Neural crest cell (in vitro differentiated cells): ENCODE data around the gene SRPX. TPM values are rescaled to one million over a fixed set of nuclear protein-coding genes. Genes with fewer than 3 reads are reported as not detected.

Experiments used
- DNase-seq: peaks from one replicate; pipeline ENCODE4 v3.0.0; 2021; ENCODE audit warnings: low read depth, mixed read lengths, low spot score
- H3K27ac Mint-ChIP-seq: one replicate; pipeline ENCODE4 v1.8.0; 2021; ENCODE audit warnings: mild to moderate bottlenecking, mixed read lengths; ENCODE audit not compliant: unreplicated experiment
- H3K27me3 Mint-ChIP-seq: 2 replicates; pipeline ENCODE4 v1.8.0; 2021; ENCODE audit warnings: low read depth, mild to moderate bottlenecking, mixed read lengths
- H3K36me3 Mint-ChIP-seq: 2 replicates; pipeline ENCODE4 v1.8.0; 2021; ENCODE audit warnings: low read depth, mild to moderate bottlenecking, mixed read lengths
- H3K4me1 Mint-ChIP-seq: 2 replicates; pipeline ENCODE4 v1.8.0; 2021; ENCODE audit warnings: mixed read lengths
- H3K4me3 Mint-ChIP-seq: one replicate; pipeline ENCODE4 v1.8.0; 2021; ENCODE audit warnings: mild to moderate bottlenecking, mixed read lengths
- H3K9me3 Mint-ChIP-seq: 2 replicates; pipeline ENCODE4 v1.8.0; 2021; ENCODE audit warnings: mixed read lengths
- CTCF ChIP-seq: fragments of 200-600 bp; sonication (generic); conservative IDR thresholded peaks from 2 replicates; pipeline ENCODE4 v1.5.0; 2021; ENCODE audit warnings: antibody characterized with exemption, mild to moderate bottlenecking
- total RNA-seq: library from RNA; stranded (reverse); gene quantifications from 2 replicates; pipeline ENCODE4 v1.2.1, GENCODE V29; 2021

The SRPX gene
- total RNA-seq, 1 donor from 2014 or later = 3.7 TPM

DNA sequence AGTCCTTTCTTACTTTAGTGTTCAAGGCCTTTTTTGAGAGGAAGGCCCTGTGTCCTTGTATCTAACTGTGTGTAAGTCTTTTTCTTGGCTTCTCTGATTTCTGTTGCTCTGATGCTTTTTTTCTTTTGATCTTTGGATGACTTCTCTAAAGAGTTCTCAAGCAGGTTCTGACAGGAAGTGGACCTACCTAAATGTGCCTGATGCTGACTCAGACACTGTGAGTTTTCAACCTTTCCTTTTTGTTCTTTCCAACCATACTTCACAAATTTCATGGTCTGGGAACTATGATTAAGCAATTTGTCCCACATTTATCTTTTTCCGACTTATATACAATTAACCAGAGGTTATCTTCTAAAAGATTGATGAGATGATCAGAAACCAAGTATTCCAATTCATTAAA lies 117.8 kb downstream of the SRPX start:
- TF ChIP-seq CTCF = no peak
- no peaks in the 10 kb centered on the region for H3K27me3 Mint-ChIP-seq
- H3K9me3 Mint-ChIP-seq = peaks cover 3% of the 10 kb centered on the region
- H3K36me3 Mint-ChIP-seq = no peaks in the 10 kb centered on the region
- no peak overlapping the region for H3K27ac Mint-ChIP-seq
- DNase-seq = no peak
- no peaks in the 10 kb centered on the region for H3K4me1 Mint-ChIP-seq
- no peak overlapping the region for H3K4me3 Mint-ChIP-seq

DNA sequence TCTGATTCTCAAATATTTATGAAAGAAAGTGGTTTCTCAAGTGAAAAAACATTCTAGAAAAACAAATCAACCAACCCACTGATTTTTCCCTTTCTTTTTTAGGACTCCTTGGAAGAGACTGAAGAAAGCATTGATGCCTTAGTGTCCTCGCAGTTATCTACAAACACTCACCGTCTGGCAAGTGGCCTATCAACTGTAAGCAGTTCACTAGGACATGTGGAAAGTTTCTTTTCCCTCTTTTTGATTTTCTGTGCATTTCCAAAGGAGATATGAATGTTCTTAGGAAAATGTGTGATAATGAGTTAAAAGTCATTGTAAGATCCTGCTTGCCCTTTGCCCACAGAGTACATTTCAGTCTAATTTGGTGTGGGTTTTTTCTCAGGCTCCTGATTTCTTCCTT lies 118.4 kb downstream of the SRPX start:
- H3K9me3 Mint-ChIP-seq = peaks cover 3% of the 10 kb centered on the region
- no peak for DNase-seq
- no peak overlapping the region for H3K4me3 Mint-ChIP-seq
- no peaks in the 10 kb centered on the region for H3K4me1 Mint-ChIP-seq
- H3K27me3 Mint-ChIP-seq = no peaks in the 10 kb centered on the region
- no peak for TF ChIP-seq CTCF
- H3K27ac Mint-ChIP-seq = no peak overlapping the region
- H3K36me3 Mint-ChIP-seq = no peaks in the 10 kb centered on the region

DNA sequence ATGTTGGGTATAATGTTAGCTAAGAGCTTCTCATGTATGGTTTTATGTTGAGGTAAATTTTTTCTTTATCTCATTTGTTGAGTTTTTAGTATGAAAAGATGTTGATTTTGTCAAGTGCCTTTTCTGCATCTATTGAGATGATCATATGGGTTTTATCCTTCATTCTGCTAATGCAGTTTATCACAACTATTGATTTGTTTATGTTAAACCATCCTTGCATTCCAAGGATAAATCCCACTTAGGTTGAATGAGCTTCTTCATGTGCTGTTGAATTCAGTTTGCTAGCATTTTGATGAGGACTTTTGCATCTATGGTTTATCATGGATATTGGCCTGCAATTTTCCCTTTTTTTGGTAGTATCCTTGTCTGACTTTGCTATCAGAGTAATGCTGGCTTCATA lies 121.0 kb downstream of the SRPX start:
- Mint-ChIP-seq H3K4me3 (no peak overlapping the region), H3K4me1 (no peaks in the 10 kb centered on the region)

More for the DNA sequence above, 121.0 kb downstream of the SRPX start:
- TF ChIP-seq CTCF = no peak
- no peaks in the 10 kb centered on the region for H3K36me3 Mint-ChIP-seq
- no peak overlapping the region for H3K27ac Mint-ChIP-seq
- no peaks in the 10 kb centered on the region for H3K9me3 Mint-ChIP-seq
- no peaks in the 10 kb centered on the region for H3K27me3 Mint-ChIP-seq
- no peak for DNase-seq

Other genes with a start within 250 kb of the SRPX start
- gene SYTL5, start 214.3 kb downstream of the SRPX start, total RNA-seq = 0.05 TPM in 1 of 2 replicates, not detected in the other
- gene RPGR, start 106.6 kb upstream of the SRPX start, total RNA-seq = 9.1 and 9.2 TPM in 2 replicates
- gene OTC, start 131.7 kb upstream of the SRPX start, total RNA-seq = 0.14 TPM in 1 of 2 replicates, not detected in the other